SKM-1 treated with dmso at 0.1 percent for 144 hours (cell line): ENCODE results near the gene VWA3B.
"Not testable (repeated sequence)": the region's sequence is repeated elsewhere in the genome, so short reads cannot be mapped to it uniquely, and the experiment has no call there.

Experiments
- DNase-seq: peaks from one replicate; lab custom pipeline; 2025; ENCODE audit not compliant: unreplicated experiment; lab: John Stamatoyannopoulos, UW

The VWA3B gene

GRCh38 chr2:98086491-98087446, at the start of gene VWA3B:
TSS of gene VWA3B (plus strand) at chr2:98087167. CDS start at chr2:98093093, 5,926 bp downstream.
- no peak for DNase-seq

GRCh38 chr2:98037206-98037605, 49.8 kb upstream of the VWA3B start:
- DNase-seq, result no peak

GRCh38 chr2:98037666-98038336, 49.2 kb upstream of the VWA3B start:
- no peak for DNase-seq

GRCh38 chr2:98039085-98039756, 47.7 kb upstream of the VWA3B start:
- peak; percentile 54 for DNase-seq

GRCh38 chr2:98040331-98040939, 46.5 kb upstream of the VWA3B start:
- no peak for DNase-seq

GRCh38 chr2:98043101-98043500, 43.9 kb upstream of the VWA3B start:
- DNase-seq, result no peak

- not testable (repeated sequence) for DNase-seq
Measured at GRCh38 chr2:98044730-98045129, 42.2 kb upstream of the VWA3B start.

GRCh38 chr2:98050070-98050469, 36.9 kb upstream of the VWA3B start:
- no peak for DNase-seq

GRCh38 chr2:98058191-98058975, 28.6 kb upstream of the VWA3B start:
- DNase-seq, result no peak

GRCh38 chr2:98060277-98060676, 26.7 kb upstream of the VWA3B start:
- no peak for DNase-seq

- no peak for DNase-seq
Measured at GRCh38 chr2:98063291-98063854, 23.6 kb upstream of the VWA3B start.

- DNase-seq, result no peak
Measured at GRCh38 chr2:98065808-98066207, 21.2 kb upstream of the VWA3B start.

GRCh38 chr2:98067160-98067559, 19.8 kb upstream of the VWA3B start:
- DNase-seq, result no peak

- no peak for DNase-seq
Measured at GRCh38 chr2:98070081-98070480, 16.9 kb upstream of the VWA3B start.

- DNase-seq, result no peak
Measured at GRCh38 chr2:98072442-98072841, 14.5 kb upstream of the VWA3B start.

- DNase-seq, result peak; percentile 35
Measured at GRCh38 chr2:98078701-98079100, 8.3 kb upstream of the VWA3B start.

GRCh38 chr2:98084151-98084868, 2.7 kb upstream of the VWA3B start:
- peak; percentile 36 for DNase-seq

GRCh38 chr2:98084869-98085238, 2.1 kb upstream of the VWA3B start:
- DNase-seq, result no peak

- DNase-seq, result no peak
Measured at GRCh38 chr2:98085649-98086048, 1.3 kb upstream of the VWA3B start.
